GM10248 (cell line): ENCODE measurements around the gene ABCD1.

Experiments used
- CTCF ChIA-PET: fragments of 300-600 bp; sonication (Branson Sonifier 250); formaldehyde crosslinking; extraction: SDS; loops from one replicate; lab custom pipeline; 2021; ENCODE audit warnings: antibody characterized with exemption; lab: Yijun Ruan, JAX
- POLR2A ChIA-PET: fragments of 350-650 bp; sonication (Branson Sonifier 250); formaldehyde crosslinking; extraction: SDS; loops from one replicate; lab custom pipeline; 2020; ENCODE audit warnings: antibody characterized with exemption; lab: Yijun Ruan, JAX
- DNase-seq: peaks from one replicate; pipeline ENCODE4 v3.0.0; 2012; ENCODE audit errors: extremely low spot score
- TF ChIP-seq, protein P1 (sequence below): IDR thresholded peaks from 2 replicates; pipeline ENCODE4 v1.5.1; 2012; ENCODE audit warnings: mild to moderate bottlenecking, low read depth; ENCODE audit errors: extremely low read depth, missing control alignments, control extremely low read depth

ABCD1 gene

DNA sequence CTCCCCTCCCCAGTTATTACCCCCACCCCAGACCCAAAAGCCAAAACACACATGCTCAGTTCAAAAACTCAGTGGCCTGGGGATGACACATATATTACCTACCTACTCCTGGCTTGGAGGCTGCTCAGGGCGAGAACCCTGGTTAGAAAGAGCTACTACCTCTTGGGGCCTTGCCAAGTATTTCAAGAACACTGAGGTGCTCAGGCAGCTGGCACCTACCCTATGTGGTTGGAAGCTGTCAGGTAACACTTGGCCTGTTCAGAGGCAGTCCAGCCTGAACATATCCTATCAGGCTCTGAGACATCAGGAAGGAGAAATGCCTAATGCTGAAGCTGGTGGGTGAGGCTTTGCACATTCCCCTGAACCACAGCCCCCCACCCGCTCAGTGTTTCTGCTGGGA is 5.4 kb upstream of the ABCD1 start:
- TF ChIP-seq, protein P1, sequence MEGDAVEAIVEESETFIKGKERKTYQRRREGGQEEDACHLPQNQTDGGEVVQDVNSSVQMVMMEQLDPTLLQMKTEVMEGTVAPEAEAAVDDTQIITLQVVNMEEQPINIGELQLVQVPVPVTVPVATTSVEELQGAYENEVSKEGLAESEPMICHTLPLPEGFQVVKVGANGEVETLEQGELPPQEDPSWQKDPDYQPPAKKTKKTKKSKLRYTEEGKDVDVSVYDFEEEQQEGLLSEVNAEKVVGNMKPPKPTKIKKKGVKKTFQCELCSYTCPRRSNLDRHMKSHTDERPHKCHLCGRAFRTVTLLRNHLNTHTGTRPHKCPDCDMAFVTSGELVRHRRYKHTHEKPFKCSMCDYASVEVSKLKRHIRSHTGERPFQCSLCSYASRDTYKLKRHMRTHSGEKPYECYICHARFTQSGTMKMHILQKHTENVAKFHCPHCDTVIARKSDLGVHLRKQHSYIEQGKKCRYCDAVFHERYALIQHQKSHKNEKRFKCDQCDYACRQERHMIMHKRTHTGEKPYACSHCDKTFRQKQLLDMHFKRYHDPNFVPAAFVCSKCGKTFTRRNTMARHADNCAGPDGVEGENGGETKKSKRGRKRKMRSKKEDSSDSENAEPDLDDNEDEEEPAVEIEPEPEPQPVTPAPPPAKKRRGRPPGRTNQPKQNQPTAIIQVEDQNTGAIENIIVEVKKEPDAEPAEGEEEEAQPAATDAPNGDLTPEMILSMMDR = no peak
- POLR2A ChIA-PET = no interaction called here
- CTCF ChIA-PET = interaction anchor here (1.6 kb wide), 1 partner anchor 11 kb away, joined by 5 read pairs; no protein-coding TSS in a partner anchor
- no peak for DNase-seq

DNA sequence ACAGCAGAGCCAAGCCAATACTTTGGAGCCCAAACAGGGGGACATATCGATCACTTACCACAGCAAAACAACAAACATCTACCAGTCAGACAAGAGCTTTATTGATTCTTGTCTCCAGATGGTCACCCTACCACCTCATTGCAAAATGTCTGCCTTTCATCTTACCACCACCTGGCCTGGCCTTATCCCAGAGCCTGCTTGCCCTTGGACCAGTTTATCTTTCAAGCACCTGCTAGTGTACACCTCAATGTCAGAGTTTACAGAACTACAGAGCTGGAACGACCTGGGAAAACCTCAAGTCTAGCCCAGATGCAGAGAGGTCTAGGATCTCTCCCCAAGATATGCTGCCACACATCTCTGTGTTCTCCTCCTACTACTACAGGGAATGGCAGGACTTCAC is 5.0 kb upstream of the ABCD1 start:
- POLR2A ChIA-PET = no interaction called here
- CTCF ChIA-PET = interaction anchor here (1.6 kb wide), 1 partner anchor 12 kb away, joined by 5 read pairs; no protein-coding TSS in a partner anchor
- DNase-seq = no peak
- TF ChIP-seq, protein P1 = no peak

DNA sequence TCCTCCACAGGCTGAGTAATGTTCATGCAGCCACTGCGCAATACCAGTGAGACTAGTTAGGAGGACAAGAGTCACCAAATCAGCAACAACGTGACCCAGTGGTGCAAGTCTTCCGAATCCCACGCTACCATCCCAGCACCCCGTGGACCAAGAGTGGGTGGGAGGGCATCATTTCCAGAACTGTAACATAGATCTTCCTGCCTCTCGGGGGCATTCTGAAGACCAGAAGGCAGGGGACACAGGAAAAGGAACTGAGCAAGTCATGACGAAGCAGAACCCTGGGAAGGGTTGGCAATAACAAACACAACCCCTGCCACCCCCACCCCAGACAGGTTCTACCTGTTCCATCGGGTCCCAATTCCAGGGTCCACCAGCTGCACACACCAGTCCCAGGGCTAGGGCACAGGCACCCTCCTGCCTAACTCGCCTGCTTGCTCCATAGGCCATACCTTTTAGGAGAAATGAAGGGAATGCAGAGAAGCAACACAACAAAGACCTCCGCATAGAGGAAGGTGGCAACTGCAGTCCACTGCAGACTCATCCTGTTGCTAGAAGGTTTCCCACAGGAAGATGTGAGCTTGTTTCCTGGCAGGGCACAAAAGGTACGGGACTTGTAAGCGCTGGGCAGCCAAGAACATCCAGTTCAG is 1.8 kb upstream of the ABCD1 start:
- ChIA-PET POLR2A (no interaction called here), CTCF (interaction anchor here (1.5 to 1.8 kb wide), 2 partner anchors 55 to 224 kb away, joined by 3 to 4 read pairs; no protein-coding TSS in a partner anchor)
- TF ChIP-seq, protein P1 = no peak
- DNase-seq = no peak

DNA sequence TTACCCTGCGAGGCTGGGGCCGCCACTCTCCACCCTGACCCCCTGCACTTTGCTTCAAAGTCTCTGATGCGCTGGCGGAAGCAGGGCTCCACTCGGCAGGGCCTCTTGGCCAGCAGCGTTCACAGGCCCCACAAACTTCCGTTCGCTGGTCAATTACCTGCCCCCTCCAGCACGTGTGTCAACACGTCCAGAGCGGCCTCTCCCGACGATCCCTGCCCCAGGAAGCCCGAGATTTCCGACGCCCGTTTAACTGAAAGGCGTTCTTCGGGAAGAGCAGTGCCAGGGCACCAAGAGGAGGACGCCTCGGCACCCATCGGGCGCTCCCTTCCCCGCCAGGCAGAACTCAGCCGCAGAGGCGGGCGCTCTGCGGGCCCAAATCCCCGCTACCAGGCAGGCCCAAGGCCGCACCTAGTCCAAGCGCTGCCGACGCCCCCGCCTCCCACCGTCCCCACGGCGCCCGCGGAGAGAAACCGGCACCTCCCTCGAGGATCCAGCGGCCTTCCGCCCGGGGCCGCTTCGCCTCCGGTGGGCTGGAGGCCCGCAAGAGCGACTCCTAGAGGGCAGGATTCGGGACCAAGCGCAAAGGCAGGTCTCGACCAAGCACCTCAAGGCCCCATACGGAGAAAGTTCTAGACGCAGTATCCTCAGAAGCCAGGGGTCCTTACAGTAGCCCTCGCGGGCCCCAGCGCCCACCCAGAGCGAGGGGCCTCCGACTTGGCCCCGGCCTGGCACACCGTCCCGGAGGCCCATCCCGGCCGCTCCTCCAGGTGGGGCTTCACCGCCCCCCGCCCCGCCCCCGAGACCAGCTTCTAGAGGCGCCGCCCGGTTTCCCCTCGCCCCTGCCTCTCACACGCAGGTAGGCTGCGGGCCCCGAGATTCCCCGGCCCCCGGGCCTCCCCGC is 1.1 kb upstream of the ABCD1 start:
- TF ChIP-seq, protein P1 = peak; percentile 51
- ChIA-PET POLR2A (no interaction called here), CTCF (interaction anchor here (1.5 kb wide), 1 partner anchor 56 kb away, joined by 3 read pairs; no protein-coding TSS in a partner anchor)
- peak; percentile 65 for DNase-seq

DNA sequence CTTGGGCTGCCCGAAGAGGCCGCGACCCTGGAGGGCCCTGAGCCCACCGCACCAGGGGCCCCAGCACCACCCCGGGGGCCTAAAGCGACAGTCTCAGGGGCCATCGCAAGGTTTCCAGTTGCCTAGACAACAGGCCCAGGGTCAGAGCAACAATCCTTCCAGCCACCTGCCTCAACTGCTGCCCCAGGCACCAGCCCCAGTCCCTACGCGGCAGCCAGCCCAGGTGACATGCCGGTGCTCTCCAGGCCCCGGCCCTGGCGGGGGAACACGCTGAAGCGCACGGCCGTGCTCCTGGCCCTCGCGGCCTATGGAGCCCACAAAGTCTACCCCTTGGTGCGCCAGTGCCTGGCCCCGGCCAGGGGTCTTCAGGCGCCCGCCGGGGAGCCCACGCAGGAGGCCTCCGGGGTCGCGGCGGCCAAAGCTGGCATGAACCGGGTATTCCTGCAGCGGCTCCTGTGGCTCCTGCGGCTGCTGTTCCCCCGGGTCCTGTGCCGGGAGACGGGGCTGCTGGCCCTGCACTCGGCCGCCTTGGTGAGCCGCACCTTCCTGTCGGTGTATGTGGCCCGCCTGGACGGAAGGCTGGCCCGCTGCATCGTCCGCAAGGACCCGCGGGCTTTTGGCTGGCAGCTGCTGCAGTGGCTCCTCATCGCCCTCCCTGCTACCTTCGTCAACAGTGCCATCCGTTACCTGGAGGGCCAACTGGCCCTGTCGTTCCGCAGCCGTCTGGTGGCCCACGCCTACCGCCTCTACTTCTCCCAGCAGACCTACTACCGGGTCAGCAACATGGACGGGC is 579 bp downstream of the ABCD1 start:
- TF ChIP-seq, protein P1 = no peak
- CTCF ChIA-PET = no interaction called here
- peak; percentile 30 for DNase-seq
- POLR2A ChIA-PET = no interaction called here

DNA sequence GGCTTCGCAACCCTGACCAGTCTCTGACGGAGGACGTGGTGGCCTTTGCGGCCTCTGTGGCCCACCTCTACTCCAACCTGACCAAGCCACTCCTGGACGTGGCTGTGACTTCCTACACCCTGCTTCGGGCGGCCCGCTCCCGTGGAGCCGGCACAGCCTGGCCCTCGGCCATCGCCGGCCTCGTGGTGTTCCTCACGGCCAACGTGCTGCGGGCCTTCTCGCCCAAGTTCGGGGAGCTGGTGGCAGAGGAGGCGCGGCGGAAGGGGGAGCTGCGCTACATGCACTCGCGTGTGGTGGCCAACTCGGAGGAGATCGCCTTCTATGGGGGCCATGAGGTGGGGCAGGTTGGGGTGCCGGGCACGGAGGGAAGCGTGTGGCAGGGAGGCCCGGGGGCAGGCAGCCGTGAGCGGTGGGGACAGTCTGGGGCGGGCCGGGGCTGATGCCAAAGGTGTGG is 1.2 kb downstream of the ABCD1 start:
- DNase-seq = no peak
- POLR2A ChIA-PET = no interaction called here
- CTCF ChIA-PET = no interaction called here
- TF ChIP-seq, protein P1 = no peak
